Measurements from ENCODE around the gene LTB. TPM values are rescaled to one million over a fixed set of nuclear protein-coding genes. Genes with fewer than 3 reads are reported as not detected.
A peak's percentile ranks its signal among the peaks of the same experiment; 100 is the strongest.
"Not testable (repeated sequence)": the region's sequence is repeated elsewhere in the genome, so short reads cannot be mapped to it uniquely, and the experiment has no call there.

LTB gene
- total and polyA plus RNA-seq, 2 of the 4 experiments (the other 2 are of a cell fraction): not detected

DNA sequence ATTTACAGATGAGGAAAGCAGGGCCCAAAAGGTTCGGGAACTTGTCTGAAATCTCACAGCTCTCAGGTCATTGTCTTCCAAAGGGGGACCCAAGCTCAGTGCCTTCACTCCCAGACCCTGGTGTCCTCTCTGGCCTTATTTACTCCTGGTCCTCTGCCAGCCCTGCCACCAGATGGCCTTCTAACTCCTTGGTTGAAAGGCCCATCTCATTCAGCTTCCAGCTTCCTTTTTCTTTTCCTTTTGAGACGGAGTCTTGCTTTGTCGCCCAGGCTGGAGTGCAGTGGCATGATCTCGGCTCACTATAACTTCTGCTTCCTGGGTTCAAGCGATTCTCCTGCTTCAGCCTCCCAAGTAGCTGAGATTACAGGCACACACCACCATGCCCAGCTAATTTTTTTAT is 30.9 kb downstream of the LTB start:
- DNase-seq: peak; percentile 36
- H2AFZ ChIP-seq (replicated peaks; ENCODE audit: low read length, poor library complexity); H3K9ac ChIP-seq (ENCODE audit: low read depth, low read length); H3K4me3 ChIP-seq (ENCODE audit: insufficient read depth, low read depth, low read length); H4K91ac ChIP-seq (ENCODE audit: insufficient read depth, low read depth, low read length); H3K27ac ChIP-seq (ENCODE audit: insufficient read depth, low read length); H2AK9ac ChIP-seq (replicated peaks; ENCODE audit: low read depth, low read length, poor library complexity); H2BK120ac ChIP-seq (ENCODE audit: low read depth, low read length); ATAC-seq (ENCODE audit: low read depth); H3K18ac ChIP-seq (ENCODE audit: low read depth, low read length); H3K27me3 ChIP-seq (ENCODE audit: control insufficient read depth, insufficient read depth, low read length); BruUV-seq (replicated peaks); H4K8ac ChIP-seq (ENCODE audit: low read depth in 2 of 2, low read length in 2 of 2); H4K5ac ChIP-seq (ENCODE audit: low read depth, low read length); H3K4me2 ChIP-seq (ENCODE audit: low read depth, low read length); H3K4ac ChIP-seq (ENCODE audit: low read depth, low read length); H2BK15ac ChIP-seq (ENCODE audit: low read depth, low read length); H2BK20ac ChIP-seq (ENCODE audit: low read depth, low read length); H4K20me1 ChIP-seq (ENCODE audit: insufficient read depth, low read length); dilution Hi-C loops (cut with HindIII; ENCODE audit: low sequenced_read_pairs, unreplicated experiment); H3K9me3 ChIP-seq (ENCODE audit: control insufficient read depth, insufficient read depth, low read length); in situ Hi-C loops (cut with MboI; ENCODE audit: low sequenced_read_pairs); H2BK5ac ChIP-seq (ENCODE audit: low read depth, low read length, poor library complexity, severe bottlenecking); H3K4me1 ChIP-seq (ENCODE audit: control insufficient read depth, insufficient read depth, low read length); H3K56ac ChIP-seq (ENCODE audit: extremely low read depth, insufficient read depth, low read length); H2AK5ac ChIP-seq (ENCODE audit: low read depth, low read length); H3K23ac ChIP-seq (ENCODE audit: low read depth, low read length); H3K14ac ChIP-seq (replicated peaks; ENCODE audit: low read depth, low read length); H3K9me1 ChIP-seq (ENCODE audit: insufficient read depth, low read length); POLR2A ChIA-PET (ENCODE audit: unreplicated experiment): not testable (repeated sequence)
- CTCF ChIA-PET: interaction anchor here (1.0 to 1.9 kb wide), 5 partner anchors 26 to 85 kb away, joined by 3 to 17 read pairs (median 3); no protein-coding TSS in a partner anchor
- intact Hi-C loops (cut with micrococcal nuclease): loop anchor here (1.0 kb wide), 1 partner anchor 47 kb away; no protein-coding TSS in a partner anchor
- peaks cover 13 to 28% of the 10 kb centered on the region in 2 experiments; a peak in 3 of 4 replicates for H3K79me1 ChIP-seq (ENCODE audit: low read depth in 1 of 2, low read length in 2 of 2)
- 92% methylated on average over 4 of the region's 5 CpGs; no CpG with 5 or more reads in 1 of the 2 experiments for WGBS, 2 experiments (ENCODE audit: extremely low coverage in 2 of 2, insufficient read length in 1 of 2)
- TF ChIP-seq SMC3 (IDR thresholded peaks at IDR 0.05; ENCODE audit: low read depth, low read length): peak; percentile 62; the same call in 1 of the 2 replicates
- TF ChIP-seq RAD21 (IDR thresholded peaks at IDR 0.05; ENCODE audit: low read length): peak; percentile 64
- TF ChIP-seq, protein P1, sequence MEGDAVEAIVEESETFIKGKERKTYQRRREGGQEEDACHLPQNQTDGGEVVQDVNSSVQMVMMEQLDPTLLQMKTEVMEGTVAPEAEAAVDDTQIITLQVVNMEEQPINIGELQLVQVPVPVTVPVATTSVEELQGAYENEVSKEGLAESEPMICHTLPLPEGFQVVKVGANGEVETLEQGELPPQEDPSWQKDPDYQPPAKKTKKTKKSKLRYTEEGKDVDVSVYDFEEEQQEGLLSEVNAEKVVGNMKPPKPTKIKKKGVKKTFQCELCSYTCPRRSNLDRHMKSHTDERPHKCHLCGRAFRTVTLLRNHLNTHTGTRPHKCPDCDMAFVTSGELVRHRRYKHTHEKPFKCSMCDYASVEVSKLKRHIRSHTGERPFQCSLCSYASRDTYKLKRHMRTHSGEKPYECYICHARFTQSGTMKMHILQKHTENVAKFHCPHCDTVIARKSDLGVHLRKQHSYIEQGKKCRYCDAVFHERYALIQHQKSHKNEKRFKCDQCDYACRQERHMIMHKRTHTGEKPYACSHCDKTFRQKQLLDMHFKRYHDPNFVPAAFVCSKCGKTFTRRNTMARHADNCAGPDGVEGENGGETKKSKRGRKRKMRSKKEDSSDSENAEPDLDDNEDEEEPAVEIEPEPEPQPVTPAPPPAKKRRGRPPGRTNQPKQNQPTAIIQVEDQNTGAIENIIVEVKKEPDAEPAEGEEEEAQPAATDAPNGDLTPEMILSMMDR (conservative IDR thresholded peaks at IDR 0.05; ENCODE audit: low read depth, low read length): peak; percentile 48
- H3K36me3 ChIP-seq (ENCODE audit: control insufficient read depth, insufficient read depth, low read length): peaks cover 22% of the 10 kb centered on the region
